HPDE6-E6E7 (cell line): ENCODE data around the gene GREB1.

Experiments used
- DNase-seq: peaks from one replicate; pipeline ENCODE4 v3.0.0; 2011; ENCODE audit warnings: missing footprints; ENCODE audit errors: extremely low spot score

Gene GREB1, protein sequence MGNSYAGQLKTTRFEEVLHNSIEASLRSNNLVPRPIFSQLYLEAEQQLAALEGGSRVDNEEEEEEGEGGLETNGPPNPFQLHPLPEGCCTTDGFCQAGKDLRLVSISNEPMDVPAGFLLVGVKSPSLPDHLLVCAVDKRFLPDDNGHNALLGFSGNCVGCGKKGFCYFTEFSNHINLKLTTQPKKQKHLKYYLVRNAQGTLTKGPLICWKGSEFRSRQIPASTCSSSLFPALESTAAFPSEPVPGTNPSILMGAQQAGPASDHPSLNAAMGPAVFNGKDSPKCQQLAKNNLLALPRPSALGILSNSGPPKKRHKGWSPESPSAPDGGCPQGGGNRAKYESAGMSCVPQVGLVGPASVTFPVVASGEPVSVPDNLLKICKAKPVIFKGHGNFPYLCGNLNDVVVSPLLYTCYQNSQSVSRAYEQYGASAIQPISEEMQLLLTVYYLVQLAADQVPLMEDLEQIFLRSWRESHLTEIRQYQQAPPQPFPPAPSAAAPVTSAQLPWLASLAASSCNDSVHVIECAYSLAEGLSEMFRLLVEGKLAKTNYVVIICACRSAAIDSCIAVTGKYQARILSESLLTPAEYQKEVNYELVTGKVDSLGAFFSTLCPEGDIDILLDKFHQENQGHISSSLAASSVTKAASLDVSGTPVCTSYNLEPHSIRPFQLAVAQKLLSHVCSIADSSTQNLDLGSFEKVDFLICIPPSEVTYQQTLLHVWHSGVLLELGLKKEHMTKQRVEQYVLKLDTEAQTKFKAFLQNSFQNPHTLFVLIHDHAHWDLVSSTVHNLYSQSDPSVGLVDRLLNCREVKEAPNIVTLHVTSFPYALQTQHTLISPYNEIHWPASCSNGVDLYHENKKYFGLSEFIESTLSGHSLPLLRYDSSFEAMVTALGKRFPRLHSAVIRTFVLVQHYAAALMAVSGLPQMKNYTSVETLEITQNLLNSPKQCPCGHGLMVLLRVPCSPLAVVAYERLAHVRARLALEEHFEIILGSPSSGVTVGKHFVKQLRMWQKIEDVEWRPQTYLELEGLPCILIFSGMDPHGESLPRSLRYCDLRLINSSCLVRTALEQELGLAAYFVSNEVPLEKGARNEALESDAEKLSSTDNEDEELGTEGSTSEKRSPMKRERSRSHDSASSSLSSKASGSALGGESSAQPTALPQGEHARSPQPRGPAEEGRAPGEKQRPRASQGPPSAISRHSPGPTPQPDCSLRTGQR (N-terminal part only)

DNA sequence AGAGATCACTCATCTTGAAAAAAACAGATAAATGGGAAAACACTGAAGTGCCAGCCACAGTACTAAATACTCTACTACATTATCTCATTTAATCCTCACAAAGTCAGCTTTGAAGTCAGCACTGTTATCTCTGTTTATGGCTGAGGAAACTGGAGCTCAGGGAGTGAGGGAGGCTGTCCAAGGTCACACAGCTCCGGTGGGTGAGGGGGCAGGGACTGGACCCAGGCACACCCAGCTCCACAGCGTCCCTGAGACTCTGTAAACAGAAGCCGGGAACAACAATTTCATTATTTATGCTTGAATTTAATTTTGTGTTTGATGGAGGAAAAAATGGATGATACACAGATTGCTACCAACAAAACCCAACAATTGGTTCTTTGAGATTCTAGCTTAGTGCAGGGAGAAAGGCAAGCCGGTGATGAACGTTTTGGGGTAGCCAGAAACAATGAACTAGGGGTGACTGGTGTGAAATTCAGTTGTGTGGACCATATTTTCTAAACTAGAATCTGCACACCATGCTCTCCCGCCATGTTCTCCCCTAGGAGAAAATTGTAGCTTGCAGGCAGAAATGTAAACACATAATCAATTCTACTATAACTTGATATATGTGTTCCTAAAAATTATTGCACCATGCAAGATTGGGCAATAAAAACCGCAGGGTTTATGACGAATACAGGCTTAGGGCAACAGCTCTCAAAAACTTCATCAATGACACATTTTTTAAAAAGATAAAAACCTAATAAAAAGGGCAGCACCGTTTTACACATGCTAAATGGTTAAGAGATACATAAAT lies at the start of gene GREB1:
Gene GREB1, plus strand, starts transcription at position 768 of the 793 bp plus-strand sequence. CDS start 22,570 bp downstream, outside the sequence.
- DNase-seq: no peak

DNA sequence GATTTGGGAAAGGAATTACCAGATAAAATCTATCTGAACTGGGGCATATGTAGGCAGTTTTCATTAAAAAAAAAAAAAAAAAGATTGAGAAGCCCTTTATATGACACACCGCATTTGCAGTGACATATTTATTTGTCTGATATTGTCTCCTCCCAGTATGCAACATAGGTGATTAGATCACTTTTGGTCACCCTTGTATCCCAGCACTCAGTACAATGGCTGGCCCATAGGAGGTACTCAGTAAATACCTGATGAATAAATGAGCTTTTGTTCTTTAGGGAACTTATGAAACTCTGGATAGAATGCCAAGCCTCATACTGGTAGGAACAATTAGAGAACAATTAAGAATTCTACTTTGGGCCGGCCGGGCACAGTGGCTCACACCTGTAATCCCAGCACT lies 45.0 kb upstream of the GREB1 start:
- no peak for DNase-seq

DNA sequence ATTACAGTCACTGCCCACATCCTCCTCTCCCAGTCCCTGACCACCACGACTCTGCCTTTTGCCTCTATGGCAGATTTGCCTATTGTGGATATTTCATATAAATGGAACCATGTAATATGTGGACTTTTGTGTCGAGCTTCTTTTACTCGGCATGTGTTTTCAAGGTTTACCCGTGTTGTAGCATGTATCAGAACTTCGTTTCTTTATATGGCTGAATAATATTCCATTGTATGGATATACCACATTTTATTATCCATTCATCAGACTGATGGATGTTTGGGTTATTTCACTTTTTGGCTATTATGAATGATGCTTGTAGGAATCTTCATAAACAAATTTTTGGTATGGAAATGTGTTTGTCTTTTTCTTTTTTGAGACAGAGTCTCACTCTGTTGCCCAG lies 43.7 kb upstream of the GREB1 start:
- DNase-seq: no peak

DNA sequence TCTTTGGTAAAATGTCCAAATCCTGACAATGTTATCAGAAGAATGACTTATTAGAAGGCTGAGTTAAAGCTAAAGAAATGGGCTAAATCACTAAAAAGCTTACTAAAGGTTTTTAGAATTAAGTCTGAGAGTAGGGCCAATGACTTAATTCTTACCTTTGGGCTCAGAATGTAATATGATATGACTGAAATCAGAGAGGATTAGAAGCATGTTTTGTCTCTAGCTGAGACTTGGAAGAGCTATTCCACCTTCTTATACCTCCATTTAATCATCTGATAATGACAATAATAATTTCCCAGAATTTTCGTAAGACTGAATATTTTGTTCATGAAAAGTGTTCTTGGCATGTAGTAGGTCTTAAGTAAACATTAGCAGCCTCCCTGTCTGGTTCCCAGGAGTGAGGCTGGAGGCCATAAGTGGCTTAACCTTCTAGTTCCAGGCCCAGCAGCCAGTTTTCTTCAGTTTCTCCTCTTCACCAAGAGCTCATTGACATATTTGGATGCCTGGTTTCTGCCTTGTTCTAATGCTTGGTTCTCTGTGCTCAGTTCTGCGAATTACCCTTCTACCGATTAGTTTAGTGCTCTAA lies 42.4 kb upstream of the GREB1 start:
- DNase-seq: no peak

DNA sequence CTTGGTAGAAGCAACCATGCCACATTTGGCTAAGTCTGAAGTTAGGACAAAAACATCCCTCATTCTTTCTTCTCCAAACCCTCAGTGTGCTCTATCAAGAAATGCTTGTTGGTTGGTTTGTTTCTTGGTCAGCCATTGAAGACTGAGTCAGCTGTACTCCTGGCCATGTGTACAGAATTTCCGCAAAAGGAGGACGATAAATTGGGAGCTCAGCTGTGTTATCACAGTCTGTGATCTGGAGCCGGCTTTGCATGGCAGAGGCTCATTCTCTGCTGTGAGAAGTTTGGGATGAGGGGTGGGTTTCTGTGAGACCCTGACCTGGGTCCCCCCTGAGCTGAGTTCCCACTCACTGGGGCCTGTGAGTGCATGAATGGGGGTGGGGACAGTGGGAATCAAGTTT lies 41.6 kb upstream of the GREB1 start:
- no peak for DNase-seq

DNA sequence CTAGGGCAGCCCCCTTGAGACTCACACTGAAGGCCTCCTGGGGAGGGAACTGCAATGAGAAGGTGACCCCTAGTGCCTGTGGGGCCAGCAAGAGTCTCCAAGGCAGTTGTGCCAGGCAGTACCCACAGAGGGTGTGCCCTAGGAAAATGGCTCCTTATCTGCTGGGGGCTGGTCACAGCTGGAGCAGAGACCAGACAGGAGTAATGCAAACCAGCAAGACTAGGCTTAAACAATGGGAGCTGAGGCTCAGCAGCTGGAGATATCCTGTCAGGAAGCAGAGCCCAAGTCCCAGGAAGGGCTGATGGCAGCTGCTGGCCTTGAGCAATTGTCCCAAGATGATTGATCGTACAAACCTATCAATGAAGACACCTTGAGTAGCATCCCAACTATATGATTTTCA lies 41.1 kb upstream of the GREB1 start:
- DNase-seq: no peak

DNA sequence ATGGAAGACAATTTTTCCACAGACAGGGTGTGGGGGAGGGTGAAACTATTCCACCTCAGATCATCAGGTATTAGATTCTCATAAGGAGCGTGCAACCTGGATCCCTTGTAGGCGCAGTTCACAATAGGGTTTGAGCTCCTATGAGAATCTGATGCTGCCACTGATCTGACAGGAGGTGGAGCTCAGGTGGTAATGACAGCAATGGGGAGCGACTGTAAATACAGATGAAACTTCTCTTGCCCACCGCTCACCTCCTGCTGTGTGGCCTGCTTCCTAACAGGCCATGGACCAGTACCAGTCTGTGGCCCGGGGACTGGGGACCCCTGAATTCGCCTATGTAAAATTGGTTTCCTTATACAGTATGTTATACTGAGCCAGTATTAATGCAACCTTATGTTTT lies 40.6 kb upstream of the GREB1 start:
- DNase-seq: no peak

DNA sequence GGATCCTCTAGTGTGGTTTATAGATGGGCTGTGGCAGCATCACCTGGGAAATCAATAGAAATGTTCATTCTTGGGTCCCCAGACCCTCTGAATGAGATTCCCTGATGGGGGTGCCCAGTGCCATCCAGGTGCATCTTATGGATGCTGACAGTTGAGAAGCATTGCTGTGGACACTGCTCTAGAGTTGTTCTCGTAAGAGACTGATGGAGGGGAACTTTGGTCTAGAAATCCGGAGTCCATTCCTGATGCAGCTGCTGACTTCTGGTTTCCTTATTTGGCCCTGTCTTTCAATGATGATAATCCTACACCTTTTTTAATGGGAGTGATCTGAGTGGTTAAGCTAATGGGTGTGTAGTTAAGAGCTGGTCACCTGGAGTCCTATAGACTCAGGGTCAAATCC lies 39.5 kb upstream of the GREB1 start:
- DNase-seq: no peak

DNA sequence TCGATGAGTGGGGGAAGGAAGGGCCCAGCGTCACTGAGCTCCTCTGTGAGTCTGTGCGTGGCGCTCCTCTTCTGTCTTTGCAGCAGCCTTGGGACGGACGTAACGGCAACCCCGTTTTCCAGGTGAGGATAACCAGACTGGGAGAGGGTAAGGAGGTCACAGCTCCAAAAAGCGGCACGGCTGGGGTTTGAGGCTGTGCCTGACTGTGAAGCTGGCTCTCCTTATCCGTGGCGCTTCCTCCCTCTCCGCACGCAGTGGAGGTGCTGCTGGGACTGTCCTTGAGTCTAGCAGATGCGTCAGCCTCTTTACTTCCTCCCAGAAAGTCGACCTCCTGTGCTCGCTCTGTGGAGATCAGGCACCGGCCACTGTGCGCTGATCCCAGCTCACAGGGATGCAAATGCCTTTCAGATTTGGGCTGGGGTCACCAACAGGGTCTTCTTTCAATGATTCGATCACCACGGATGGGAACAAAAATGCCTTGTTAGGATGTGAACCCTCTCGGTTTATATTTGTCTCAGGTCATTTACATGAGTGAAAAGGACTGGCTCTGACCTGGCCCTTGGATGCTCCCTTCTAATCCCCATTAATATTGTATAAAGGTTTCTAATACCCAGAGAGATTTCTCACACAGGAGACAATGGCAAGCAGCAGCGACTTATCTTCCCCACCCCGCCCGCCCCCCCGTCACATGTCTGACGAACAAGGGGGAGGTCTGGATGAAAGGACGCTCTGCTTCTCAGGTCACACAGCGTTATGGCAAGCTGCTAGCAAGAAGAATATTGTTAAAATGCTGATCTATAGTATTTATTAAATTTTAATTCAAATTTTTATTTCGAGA lies 37.8 kb upstream of the GREB1 start:
- DNase-seq: no peak

DNA sequence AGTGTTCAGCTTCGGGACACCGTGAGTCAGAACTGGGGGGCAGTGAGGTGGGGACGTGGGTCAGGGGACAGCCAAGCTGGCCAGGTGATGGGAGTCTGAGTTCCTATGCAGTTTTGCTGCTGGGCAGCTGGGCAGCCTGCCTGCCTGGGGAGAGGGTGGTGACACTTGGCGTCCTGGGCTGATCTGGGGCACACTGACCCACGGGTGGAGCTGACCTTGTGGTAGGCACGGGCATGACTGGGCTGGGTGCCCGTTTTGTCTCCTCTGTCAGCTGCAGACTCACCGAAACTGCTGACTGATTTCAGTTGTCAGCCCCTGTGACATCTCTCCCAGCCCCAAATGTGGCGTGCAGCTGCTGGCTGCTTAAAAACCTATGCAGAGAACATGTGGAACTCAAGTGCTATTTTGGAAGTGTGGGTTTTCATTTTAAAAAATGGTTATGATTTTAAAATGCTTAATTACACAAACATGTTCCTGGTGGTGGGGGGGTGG lies 35.3 kb upstream of the GREB1 start:
- DNase-seq: no peak

DNA sequence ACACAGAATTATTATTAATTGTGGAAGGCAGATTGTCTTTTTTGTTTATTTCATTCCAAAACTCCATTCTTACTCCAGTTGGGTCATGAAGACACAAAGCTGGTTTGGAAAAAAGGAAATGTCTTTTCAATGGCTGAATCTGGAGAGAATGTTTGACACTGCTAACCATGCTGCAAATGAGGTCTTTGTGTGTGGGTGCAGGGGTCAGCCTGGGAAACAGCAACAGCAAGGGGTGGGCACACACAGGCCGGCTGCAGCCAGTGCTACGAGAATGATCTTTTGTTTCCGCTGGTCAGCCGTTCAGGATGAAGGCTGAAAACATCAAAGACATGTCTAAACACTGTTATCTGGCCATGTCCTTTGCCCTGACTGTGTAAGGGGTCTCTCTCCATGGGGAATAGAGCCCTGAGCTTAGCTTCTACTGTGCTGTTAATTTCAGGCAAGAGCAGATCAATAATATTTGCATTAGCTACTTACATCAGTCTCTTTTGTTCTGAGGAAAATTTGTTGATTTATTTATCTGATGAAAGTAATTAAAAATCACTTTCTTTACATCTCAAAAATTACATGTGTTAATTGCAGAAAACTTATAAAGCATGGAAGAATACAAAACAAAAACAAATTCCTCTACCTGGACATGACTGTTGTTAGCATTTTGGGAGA lies 34.6 kb upstream of the GREB1 start:
- no peak for DNase-seq

DNA sequence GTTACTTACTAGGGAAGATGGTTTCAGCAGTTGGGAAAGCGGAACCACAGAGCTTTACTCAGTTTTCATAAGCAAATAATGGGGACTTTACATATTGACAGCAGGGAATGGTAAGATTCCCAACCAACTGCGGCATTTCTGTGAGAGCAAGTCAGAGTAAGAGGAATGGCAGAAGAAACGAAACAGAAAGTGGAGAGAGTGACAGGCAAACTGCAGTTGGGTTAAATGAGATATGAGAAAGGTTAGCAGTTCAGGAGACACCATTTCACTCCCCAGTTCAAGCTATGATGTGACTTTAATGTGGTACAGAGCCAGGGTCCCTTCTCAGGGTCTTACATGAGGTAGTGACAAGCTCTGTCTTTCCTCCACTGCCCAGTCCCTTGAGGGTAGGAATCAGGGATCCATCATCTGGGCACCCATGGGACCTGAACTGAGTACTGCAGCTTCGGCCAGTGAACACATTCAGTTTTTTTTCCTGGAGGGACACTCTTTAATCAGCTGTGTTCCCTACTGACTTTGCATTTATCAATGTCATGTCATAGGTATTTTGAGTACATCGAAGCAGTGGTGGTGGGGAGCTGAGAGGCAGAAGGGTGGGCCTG lies 33.0 kb upstream of the GREB1 start:
- DNase-seq: no peak

DNA sequence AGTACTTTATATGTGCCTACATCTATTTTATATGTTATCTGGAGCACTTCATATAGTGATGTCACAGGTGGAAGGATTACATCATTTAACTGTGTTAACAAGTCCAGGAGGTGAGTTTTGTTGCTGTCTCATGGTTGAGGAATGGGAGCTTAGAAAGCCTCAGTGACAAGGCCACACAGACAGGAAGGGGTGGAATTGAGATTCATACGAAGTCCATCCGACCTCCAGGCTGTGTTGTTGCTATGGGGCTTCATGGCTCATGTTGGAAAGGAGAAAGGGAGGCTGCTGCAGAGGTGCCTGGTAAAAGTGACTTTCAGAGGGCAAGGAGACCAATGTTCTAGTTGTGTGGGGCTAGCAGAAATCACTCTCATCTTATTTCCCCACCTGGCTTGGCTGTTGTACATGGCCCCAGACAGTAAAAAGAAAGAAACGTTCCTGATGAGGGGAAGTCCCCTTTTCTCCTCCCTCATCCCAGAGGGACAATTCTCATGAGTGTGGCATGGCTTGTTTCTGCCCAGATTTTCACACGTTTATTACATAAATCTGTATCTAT lies 31.0 kb upstream of the GREB1 start:
- no peak for DNase-seq

DNA sequence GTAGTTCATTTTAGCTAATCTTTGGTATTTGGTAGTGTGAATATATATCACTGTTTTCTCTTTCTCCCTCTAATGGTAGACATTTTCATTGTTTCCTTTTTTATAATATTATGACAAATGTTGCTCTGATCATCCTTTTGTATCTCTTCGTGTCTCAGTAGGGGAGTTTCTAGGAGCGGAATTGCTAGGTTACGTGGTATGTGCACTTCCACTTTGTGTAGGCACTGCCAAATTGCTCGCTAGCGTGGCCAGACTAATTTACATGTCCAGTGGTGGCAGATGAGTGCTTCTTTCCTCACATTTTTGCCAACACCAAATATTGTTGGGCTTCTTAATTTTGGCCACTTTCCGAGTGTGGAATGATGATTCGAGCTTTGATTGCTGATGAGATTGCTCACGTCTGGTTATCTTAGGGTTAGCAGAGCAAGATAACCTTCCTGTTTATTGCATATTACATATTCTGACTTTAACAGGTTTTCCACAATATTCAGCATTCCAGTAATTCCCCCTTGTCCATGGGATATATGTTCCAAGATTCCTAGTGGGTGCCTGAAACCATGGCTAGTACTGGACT lies 30.4 kb upstream of the GREB1 start:
- DNase-seq: no peak

DNA sequence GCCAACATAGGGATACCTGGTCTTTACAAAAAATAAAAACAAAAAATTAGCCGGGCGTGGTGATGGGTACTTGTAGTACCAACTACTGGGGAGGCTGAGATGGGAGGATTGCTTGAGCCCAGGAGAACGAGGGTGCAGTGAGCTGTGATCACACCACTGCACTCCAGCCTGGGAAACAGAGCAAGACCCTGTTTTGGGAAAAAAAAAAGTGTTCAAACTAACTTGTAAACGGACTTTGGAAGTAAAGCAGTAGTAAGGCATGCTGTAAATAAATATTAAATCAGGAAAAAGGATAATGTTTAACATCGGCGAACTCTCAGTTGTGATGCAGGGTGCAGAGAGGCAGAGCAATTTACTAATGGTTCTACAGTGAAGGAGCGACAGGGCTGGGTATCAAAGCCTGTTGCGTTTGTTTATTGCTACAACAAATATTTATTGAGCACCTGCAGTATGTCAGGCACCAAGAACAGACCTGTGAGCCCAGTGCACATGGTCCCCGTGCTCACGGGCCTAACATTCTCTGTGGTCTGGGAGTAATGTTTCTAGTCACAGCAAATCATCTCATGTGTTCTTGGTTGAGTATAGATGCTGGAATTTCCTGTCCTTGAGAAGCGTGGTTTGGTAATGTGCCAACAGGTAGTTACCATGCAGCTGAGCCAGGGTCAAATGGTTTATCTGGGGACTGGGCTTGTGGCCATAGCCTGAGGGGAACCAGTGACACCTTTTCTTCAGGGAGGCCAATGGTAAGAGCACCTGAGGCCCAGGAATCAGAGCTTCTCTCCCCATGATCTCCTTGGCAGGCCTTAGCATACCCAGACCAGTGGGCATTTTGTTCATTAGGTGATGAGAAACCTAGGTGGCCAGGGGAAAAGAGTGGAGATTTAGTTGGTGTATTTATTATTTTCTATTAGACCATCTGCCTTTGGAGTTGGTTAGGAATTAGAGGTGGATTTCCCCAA lies 27.9 kb upstream of the GREB1 start:
- peak; percentile 38 for DNase-seq

DNA sequence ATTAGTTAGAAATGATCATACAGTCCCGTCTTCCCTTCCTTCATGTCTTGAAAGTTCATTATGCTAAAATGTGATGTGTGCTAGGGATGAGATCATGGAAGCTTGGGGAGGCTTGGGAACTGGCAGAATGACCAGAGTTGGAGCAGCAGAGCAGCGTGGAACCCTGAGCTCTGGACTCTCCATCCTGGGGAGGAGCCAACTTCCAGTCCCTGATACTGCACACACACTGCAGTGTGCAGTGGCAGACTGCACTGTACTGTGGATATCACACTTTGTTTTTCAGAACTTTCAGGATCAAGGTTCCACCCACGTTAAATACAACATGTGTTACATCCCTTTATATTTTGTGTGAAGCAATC lies 27.3 kb upstream of the GREB1 start:
- DNase-seq: no peak

DNA sequence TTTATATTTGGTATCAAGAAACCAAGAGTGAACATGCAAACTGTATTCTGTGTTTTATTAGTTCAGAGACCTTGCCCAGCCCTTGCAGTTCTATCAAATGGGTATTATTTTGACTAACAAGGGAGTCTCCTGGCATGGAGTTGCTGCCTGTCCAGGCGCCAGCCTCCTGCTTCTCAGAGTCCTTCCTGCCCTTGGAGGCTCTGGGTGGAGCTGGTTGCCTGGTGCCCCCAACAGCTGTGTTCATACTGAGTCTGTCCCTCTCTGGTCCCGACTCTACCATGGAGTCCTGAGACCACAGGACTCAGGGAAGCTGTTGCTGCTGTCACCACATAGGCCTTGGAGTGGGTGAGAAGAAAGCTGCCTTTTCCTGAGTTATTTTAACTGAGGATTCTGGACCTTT lies 26.3 kb upstream of the GREB1 start:
- no peak for DNase-seq
